ENCODE measurements around the gene ZNF593OS. TPM values are rescaled to one million over a fixed set of nuclear protein-coding genes. Genes with fewer than 3 reads are reported as not detected.

ZNF593OS gene
- not detected for total RNA-seq
- long read RNA-seq, result 0 reads

GRCh38 chr1:26171084-26172072 is at the start of gene ZNF593OS:
Gene ZNF593OS (minus strand): TSS chr1:26171832. CDS start chr1:26171661, 171 bp downstream.
- H3K4me3 ChIP-seq, result peak within 1 kb of the TSS; percentile 91
- intact Hi-C loops (cut with DNase I), result no loop called here
- no peak for DNase-seq

GRCh38 chr1:26221094-26221493 is 49.5 kb upstream of the ZNF593OS start:
- no peak overlapping the region for H3K27ac ChIP-seq
- H3K4me3 ChIP-seq, result no peak overlapping the region
- intact Hi-C loops (cut with DNase I), result no loop called here
- H3K27me3 ChIP-seq, result peaks cover 7% of the 10 kb centered on the region
- H3K4me1 ChIP-seq, result peaks cover 3% of the 10 kb centered on the region
- no peaks in the 10 kb centered on the region for H3K9me3 ChIP-seq
- DNase-seq, result no peak
- no peak for ATAC-seq
- H3K36me3 ChIP-seq, result no peaks in the 10 kb centered on the region
- TF ChIP-seq CTCF (IDR thresholded peaks at IDR 0.05), result no peak

More at GRCh38 chr1:26171084-26172072, at the start of gene ZNF593OS:
- no peaks in the 10 kb centered on the region for H3K27me3 ChIP-seq
- peaks cover 8% of the 10 kb centered on the region for H3K4me1 ChIP-seq
- H3K36me3 ChIP-seq, result no peaks in the 10 kb centered on the region
- no peaks in the 10 kb centered on the region for H3K9me3 ChIP-seq
- no peak within 1 kb of the TSS for H3K27ac ChIP-seq
- no peak for ATAC-seq
- no peak for TF ChIP-seq CTCF (IDR thresholded peaks at IDR 0.05)

DNA sequence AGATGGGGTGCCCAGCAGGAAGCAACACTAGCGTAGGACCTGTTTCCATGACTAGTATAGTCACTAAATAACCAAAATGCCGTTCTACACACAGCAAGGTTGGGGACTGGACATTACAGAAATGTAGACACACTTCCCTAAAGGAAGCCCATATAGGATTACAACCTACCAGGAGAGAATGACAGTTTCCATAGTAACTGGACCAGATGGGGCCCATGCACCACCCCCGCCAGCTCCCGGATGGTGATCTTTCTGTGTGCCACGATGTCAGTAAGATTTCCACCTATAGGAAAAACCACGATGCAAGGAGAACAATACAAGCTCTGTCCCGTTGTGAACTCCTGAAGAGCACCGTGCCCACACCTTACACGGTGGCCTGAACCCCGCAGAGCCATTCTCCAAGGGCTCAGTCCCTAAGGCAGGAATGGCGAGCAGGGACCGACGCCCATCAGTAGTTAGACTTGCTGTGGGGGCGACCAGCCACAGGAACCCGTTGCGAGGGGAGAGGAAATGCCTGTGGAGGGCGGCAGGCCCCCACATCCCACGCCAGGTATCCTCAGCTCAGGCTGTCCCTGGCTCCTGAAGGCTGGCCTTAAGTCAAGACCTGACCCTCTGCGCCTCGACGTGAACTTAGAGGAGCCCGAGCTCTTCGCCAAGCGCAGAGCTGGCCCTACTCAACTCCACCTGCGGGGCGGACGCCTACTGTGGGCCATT is 48.7 kb upstream of the ZNF593OS start:
- TF ChIP-seq CTCF (IDR thresholded peaks at IDR 0.05), result no peak
- DNase-seq, result no peak
- H3K36me3 ChIP-seq, result no peaks in the 10 kb centered on the region
- no peak for ATAC-seq
- peaks cover 5% of the 10 kb centered on the region for H3K27me3 ChIP-seq
- H3K4me1 ChIP-seq, result peaks cover 3% of the 10 kb centered on the region
- intact Hi-C loops (cut with DNase I), result no loop called here
- no peak overlapping the region for H3K4me3 ChIP-seq
- H3K27ac ChIP-seq, result no peak overlapping the region
- H3K9me3 ChIP-seq, result no peaks in the 10 kb centered on the region

- Histone ChIP-seq H3K4me3 (no peak overlapping the region), H3K27me3 (peaks cover 5% of the 10 kb centered on the region), H3K36me3 (no peaks in the 10 kb centered on the region), H3K4me1 (no peaks in the 10 kb centered on the region), H3K27ac (no peak overlapping the region), H3K9me3 (no peaks in the 10 kb centered on the region)
- ATAC-seq (no peak), DNase-seq (no peak)
- intact Hi-C loops (cut with DNase I), result no loop called here
- no peak for TF ChIP-seq CTCF (IDR thresholded peaks at IDR 0.05)
These were observed 47.4 kb upstream of the ZNF593OS start for GRCh38 chr1:26218906-26219494.

DNA sequence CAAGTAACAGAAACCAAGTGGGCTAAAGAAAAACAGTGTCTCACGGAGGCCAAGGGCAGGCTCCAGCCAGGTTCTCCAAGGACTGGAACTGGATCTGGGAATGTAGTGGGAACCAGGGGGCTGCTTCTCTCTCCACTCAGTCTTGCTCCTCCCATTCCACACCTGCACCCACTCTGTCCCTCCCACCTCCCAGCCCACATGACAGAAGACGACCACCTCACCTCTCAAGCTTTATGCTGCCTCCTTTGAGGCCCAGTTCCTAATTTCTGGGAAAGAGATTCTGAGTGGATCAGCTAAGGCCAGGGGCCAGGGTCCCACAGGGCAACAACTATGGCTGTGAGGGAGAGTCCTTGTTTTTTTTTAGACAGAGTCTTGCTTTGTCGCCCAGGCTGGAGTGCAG is 43.6 kb upstream of the ZNF593OS start:
- intact Hi-C loops (cut with DNase I), result no loop called here
- H3K9me3 ChIP-seq, result no peaks in the 10 kb centered on the region

More for the DNA sequence above, 43.6 kb upstream of the ZNF593OS start:
- DNase-seq, result peak; percentile 32
- H3K27me3 ChIP-seq, result no peaks in the 10 kb centered on the region
- H3K4me1 ChIP-seq, result no peaks in the 10 kb centered on the region
- H3K4me3 ChIP-seq, result no peak overlapping the region
- TF ChIP-seq CTCF (IDR thresholded peaks at IDR 0.05), result no peak
- no peak for ATAC-seq
- H3K27ac ChIP-seq, result no peak overlapping the region
- no peaks in the 10 kb centered on the region for H3K36me3 ChIP-seq
